HG03460 (cell line): ENCODE results near the gene STOML1.

Source experiments
- ATAC-seq: cut with Tn5 transposase; IDR thresholded peaks from one replicate; pipeline ENCODE4 v1.9.1; 2021; ENCODE audit not compliant: unreplicated experiment

STOML1 gene

DNA sequence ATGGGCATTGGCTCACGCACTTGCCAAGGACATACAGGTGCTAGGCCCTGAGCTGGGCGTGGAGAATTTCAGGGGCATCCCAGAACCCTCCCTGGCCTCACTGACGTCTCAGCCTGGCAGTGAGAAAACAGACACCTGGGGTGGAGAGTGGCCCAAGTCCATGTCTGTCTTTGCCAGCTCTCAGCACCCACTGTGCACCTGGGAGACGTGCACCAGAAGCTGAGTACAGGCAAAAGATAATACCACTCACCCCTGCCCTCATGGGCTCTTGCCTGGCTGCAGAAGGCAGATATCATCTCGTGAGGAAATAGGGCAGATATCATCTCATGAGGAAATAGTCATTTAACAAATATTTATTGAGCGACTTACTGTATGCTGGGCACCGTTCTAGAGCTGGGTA lies 57.8 kb downstream of the STOML1 start:
- ATAC-seq = no peak

DNA sequence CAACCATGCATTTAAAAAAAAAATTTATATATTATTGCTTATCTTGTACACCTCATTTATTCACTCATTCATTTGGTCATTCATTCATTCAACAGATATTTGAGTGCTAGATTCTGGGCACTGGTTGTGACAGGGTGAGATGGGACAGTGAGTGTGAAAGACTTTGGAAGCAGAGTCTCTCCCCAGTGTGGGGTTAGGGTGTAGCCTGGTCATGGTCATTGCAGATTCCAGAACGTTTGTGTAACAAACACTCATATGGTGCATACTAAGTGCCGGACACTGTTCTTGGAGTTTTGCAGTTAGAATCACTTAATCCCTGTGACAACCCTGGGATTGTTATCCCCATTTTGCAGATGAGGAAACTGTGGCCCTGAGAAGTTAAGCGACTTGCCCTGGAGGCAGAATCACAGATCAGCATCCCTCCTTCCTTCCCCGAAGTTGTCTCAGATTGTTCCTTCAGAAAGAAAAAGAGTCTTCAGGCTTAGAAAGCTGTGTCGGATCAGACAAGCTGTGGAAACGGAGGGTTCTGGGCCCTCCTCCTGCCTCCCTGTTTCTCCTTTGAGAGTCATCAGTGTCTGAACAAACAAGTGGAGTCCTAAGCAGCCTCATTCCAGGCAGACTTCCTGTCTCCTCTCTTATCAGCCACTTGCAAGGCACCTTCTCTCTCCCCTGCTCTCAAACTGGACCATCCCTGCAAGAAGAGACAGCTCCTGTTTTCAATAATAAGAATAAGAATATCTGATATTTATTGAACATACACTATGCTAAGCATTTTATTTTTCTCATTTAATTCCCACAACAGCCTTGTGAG lies 59.5 kb downstream of the STOML1 start:
- ATAC-seq = no peak

- no peak for ATAC-seq
These were observed 60.7 kb downstream of the STOML1 start for GRCh38 chr15:73931441-73931840.

DNA sequence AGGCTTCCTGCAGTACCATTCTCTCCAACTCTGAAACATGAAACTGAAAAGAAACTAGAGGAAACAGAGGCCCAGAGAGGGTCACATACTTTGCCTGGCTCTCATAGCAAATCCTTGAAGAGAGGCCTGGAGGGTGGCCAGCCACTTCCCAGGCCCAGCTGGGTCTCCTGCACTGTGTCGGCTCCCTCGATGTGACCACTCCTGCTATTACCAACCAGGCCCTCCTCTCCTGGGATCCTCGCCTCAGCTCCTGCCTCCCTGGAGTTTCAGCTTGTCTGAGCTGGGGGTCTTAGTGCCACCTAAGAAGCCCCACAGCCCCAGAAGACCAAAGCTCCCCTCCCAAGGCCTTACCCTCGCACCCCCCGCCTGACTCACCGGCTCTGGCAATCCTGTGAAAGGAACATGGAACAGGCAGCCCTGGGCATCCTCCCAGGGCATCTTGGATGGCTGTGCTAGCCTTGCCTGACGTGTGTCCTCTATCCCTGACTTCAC lies 61.3 kb downstream of the STOML1 start:
- no peak for ATAC-seq

DNA sequence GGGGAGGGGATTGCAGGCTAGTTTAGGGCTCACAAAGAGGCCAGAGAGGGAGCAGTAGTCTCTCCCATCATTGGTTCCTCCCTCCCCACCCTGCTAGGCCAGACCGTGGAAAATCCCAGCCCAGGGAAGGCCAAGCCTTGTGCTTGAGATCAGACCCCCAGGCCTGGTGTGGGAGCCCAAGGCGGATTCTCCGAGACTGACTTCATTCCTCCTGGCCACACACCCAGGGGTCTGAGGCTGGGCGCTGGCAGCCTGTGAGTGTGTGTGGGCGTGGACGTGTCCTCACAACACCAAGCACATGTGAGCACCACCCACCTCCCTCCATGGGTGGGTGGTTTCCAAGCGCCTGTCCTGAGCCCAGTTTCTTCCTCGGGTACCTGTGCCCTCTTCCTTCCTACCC lies 61.7 kb downstream of the STOML1 start:
- ATAC-seq = no peak

DNA sequence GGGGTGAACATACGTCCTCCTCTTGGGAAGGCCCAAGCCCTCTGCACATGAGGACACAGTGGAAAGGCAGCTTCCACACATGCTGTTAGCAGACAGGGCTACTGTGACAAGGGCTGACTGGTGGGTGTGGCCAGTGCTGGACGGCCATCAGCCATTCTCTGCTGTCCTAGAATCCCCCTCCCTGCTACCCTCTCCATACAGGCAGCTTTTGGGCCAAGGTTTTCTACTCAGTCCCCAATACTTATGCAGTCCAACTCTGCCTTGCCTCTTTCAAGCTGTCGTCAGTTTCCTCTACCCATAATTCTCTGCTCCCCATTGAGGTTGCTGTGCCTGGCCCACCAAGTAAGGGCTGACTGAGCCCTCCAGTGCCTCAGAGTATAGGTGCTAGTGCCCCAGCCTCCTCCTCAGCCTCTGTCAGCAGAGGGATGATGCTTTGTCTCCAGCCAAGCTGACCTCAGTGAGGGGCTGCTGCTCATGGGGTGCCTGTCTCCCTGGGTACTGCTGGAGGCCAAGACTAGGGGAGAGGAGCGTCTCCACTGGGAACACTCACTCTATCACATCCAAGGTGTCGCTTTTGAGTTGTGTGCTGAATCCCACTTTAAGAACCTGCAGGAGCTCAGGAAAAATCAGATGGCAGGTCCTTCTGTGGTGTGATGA lies 63.0 kb downstream of the STOML1 start:
- no peak for ATAC-seq
